ENCODE data around the gene R3HDM1.

GRCh38 chr2:135647836-135648579 is 116.7 kb downstream of the R3HDM1 start:
- no peak for TF ChIP-seq CTCF (IDR thresholded peaks at IDR 0.05)
- TF ChIP-seq POLR2A (IDR thresholded peaks at IDR 0.05): no peak
